HEK293 (cell line): ENCODE results near the gene GAGE12H.
"Not testable (repeated sequence)": the region's sequence is repeated elsewhere in the genome, so short reads cannot be mapped to it uniquely, and the experiment has no call there.

Experiments
- CTCF ChIP-seq: fragments of 450-650 bp; formaldehyde crosslinking; IDR thresholded peaks from 2 replicates; pipeline ENCODE4 v1.5.1; 2016; ENCODE audit warnings: missing biosample characterization, missing genetic modification characterization
- OVOL3 ChIP-seq: fragments of 450-650 bp; formaldehyde crosslinking; IDR thresholded peaks from 2 replicates; pipeline ENCODE4 v1.5.1; 2016; ENCODE audit warnings: missing biosample characterization, missing genetic modification characterization

GRCh38 chrX:49598720-49599119, 19.0 kb downstream of the GAGE12H start, which contains the start of gene GAGE1:
- TF ChIP-seq CTCF, OVOL3 (tag by site-specific recombination): not testable (repeated sequence)
